ENCODE data around the gene KRT20. TPM values are rescaled to one million over a fixed set of nuclear protein-coding genes. Genes with fewer than 3 reads are reported as not detected.

Gene KRT20
- total and polyA plus RNA-seq, 5 donors from 2014 or later = not detected

- no peak overlapping the region for H3K27ac ChIP-seq (ENCODE audit: insufficient read depth, low read length, poor library complexity, severe bottlenecking)
- no peaks in the 10 kb centered on the region for H3K9me3 ChIP-seq (ENCODE audit: control insufficient read depth in 2 of 2, low read length in 2 of 2)
These were observed 24.3 kb upstream of the KRT20 start for GRCh38 chr17:40909351-40909750.

GRCh38 chr17:40906613-40907012, 21.6 kb upstream of the KRT20 start:
- Mint-ChIP-seq H3K27me3 (peaks cover 48% of the 10 kb centered on the region), H3K4me3 (no peak overlapping the region), H3K4me1 (no peaks in the 10 kb centered on the region), H3K27ac (no peak overlapping the region), H3K36me3 (no peaks in the 10 kb centered on the region), H3K9me3 (no peaks in the 10 kb centered on the region)
- no peak for DNase-seq
- H3K4me3 ChIP-seq (ENCODE audit: low read depth, low read length) = no peak overlapping the region
- H3K27me3 ChIP-seq (ENCODE audit: control insufficient read depth, insufficient read depth, low read length) = peaks cover 17% of the 10 kb centered on the region
- no peaks in the 10 kb centered on the region for H3K36me3 ChIP-seq (ENCODE audit: control insufficient read depth, insufficient read depth, low read length)
- no peaks in the 10 kb centered on the region for H3K9me3 ChIP-seq (ENCODE audit: control insufficient read depth in 2 of 2, low read length in 2 of 2)
- no peak overlapping the region for H3K27ac ChIP-seq (ENCODE audit: insufficient read depth, low read length, poor library complexity, severe bottlenecking)
- no peak for ATAC-seq (ENCODE audit: low read depth in 2 of 2)
- no peaks in the 10 kb centered on the region for H3K4me1 ChIP-seq (ENCODE audit: control insufficient read depth, insufficient read depth, low read length, poor library complexity, severe bottlenecking)

More at GRCh38 chr17:40909351-40909750, 24.3 kb upstream of the KRT20 start:
- no peak overlapping the region for H3K4me3 Mint-ChIP-seq
- H3K36me3 Mint-ChIP-seq = no peaks in the 10 kb centered on the region
- Histone ChIP-seq H3K4me3 (ENCODE audit: low read depth, low read length) (no peak overlapping the region), H3K36me3 (ENCODE audit: control insufficient read depth, insufficient read depth, low read length) (no peaks in the 10 kb centered on the region), H3K4me1 (ENCODE audit: control insufficient read depth, insufficient read depth, low read length, poor library complexity, severe bottlenecking) (no peaks in the 10 kb centered on the region), H3K27me3 (ENCODE audit: control insufficient read depth, insufficient read depth, low read length) (peaks cover 18% of the 10 kb centered on the region)
- no peaks in the 10 kb centered on the region for H3K9me3 Mint-ChIP-seq
- DNase-seq (peak; percentile 48 to 67 (median 63)), ATAC-seq (ENCODE audit: low read depth in 2 of 2) (peak; percentile 69 to 76)
- peaks cover 49% of the 10 kb centered on the region for H3K27me3 Mint-ChIP-seq
- H3K27ac Mint-ChIP-seq = no peak overlapping the region
- no peaks in the 10 kb centered on the region for H3K4me1 Mint-ChIP-seq

- no peak overlapping the region for H3K27ac Mint-ChIP-seq
- H3K9me3 Mint-ChIP-seq = no peaks in the 10 kb centered on the region
- no peak for ATAC-seq (ENCODE audit: low read depth in 2 of 2)
- no peak overlapping the region for H3K4me3 Mint-ChIP-seq
- Histone ChIP-seq H3K27me3 (ENCODE audit: control insufficient read depth, insufficient read depth, low read length) (peaks cover 16% of the 10 kb centered on the region), H3K4me3 (ENCODE audit: low read depth, low read length) (no peak overlapping the region), H3K27ac (ENCODE audit: insufficient read depth, low read length, poor library complexity, severe bottlenecking) (no peak overlapping the region), H3K9me3 (ENCODE audit: control insufficient read depth in 2 of 2, low read length in 2 of 2) (no peaks in the 10 kb centered on the region), H3K4me1 (ENCODE audit: control insufficient read depth, insufficient read depth, low read length, poor library complexity, severe bottlenecking) (no peaks in the 10 kb centered on the region), H3K36me3 (ENCODE audit: control insufficient read depth, insufficient read depth, low read length) (no peaks in the 10 kb centered on the region)
- no peaks in the 10 kb centered on the region for H3K4me1 Mint-ChIP-seq
- H3K27me3 Mint-ChIP-seq = peaks cover 53% of the 10 kb centered on the region
- H3K36me3 Mint-ChIP-seq = no peaks in the 10 kb centered on the region
- DNase-seq = no peak
These were observed 20.3 kb upstream of the KRT20 start for GRCh38 chr17:40905370-40905769.

- ATAC-seq (ENCODE audit: low read depth in 2 of 2) (no peak), DNase-seq (no peak)
- H3K4me3 Mint-ChIP-seq = no peak overlapping the region
- Histone ChIP-seq H3K4me3 (ENCODE audit: low read depth, low read length) (no peak overlapping the region), H3K27me3 (ENCODE audit: control insufficient read depth, insufficient read depth, low read length) (peaks cover 12% of the 10 kb centered on the region), H3K27ac (ENCODE audit: insufficient read depth, low read length, poor library complexity, severe bottlenecking) (no peak overlapping the region), H3K4me1 (ENCODE audit: control insufficient read depth, insufficient read depth, low read length, poor library complexity, severe bottlenecking) (no peaks in the 10 kb centered on the region), H3K9me3 (ENCODE audit: control insufficient read depth in 2 of 2, low read length in 2 of 2) (no peaks in the 10 kb centered on the region), H3K36me3 (ENCODE audit: control insufficient read depth, insufficient read depth, low read length) (no peaks in the 10 kb centered on the region)
- no peaks in the 10 kb centered on the region for H3K36me3 Mint-ChIP-seq
- no peaks in the 10 kb centered on the region for H3K9me3 Mint-ChIP-seq
- no peak overlapping the region for H3K27ac Mint-ChIP-seq
- no peaks in the 10 kb centered on the region for H3K4me1 Mint-ChIP-seq
- H3K27me3 Mint-ChIP-seq = peaks cover 41% of the 10 kb centered on the region
These were observed 18.2 kb upstream of the KRT20 start for GRCh38 chr17:40903129-40903847.

GRCh38 chr17:40902498-40902897, 17.5 kb upstream of the KRT20 start:
- Histone ChIP-seq H3K36me3 (ENCODE audit: control insufficient read depth, insufficient read depth, low read length) (no peaks in the 10 kb centered on the region), H3K4me1 (ENCODE audit: control insufficient read depth, insufficient read depth, low read length, poor library complexity, severe bottlenecking) (no peaks in the 10 kb centered on the region), H3K4me3 (ENCODE audit: low read depth, low read length) (no peak overlapping the region), H3K27me3 (ENCODE audit: control insufficient read depth, insufficient read depth, low read length) (peaks cover 9% of the 10 kb centered on the region), H3K9me3 (ENCODE audit: control insufficient read depth in 2 of 2, low read length in 2 of 2) (no peaks in the 10 kb centered on the region), H3K27ac (ENCODE audit: insufficient read depth, low read length, poor library complexity, severe bottlenecking) (no peak overlapping the region)
- Mint-ChIP-seq H3K9me3 (no peaks in the 10 kb centered on the region), H3K27ac (no peak overlapping the region), H3K4me1 (no peaks in the 10 kb centered on the region), H3K36me3 (no peaks in the 10 kb centered on the region), H3K4me3 (no peak overlapping the region), H3K27me3 (peaks cover 35% of the 10 kb centered on the region)
- DNase-seq (no peak), ATAC-seq (ENCODE audit: low read depth in 2 of 2) (no peak)

GRCh38 chr17:40901981-40902474, 17.0 kb upstream of the KRT20 start:
- peaks cover 9% of the 10 kb centered on the region for H3K27me3 ChIP-seq (ENCODE audit: control insufficient read depth, insufficient read depth, low read length)
- ATAC-seq (ENCODE audit: low read depth in 2 of 2) (no peak), DNase-seq (no peak)
- H3K9me3 ChIP-seq (ENCODE audit: control insufficient read depth in 2 of 2, low read length in 2 of 2) = no peaks in the 10 kb centered on the region
- Mint-ChIP-seq H3K27ac (no peak overlapping the region), H3K9me3 (no peaks in the 10 kb centered on the region), H3K36me3 (no peaks in the 10 kb centered on the region), H3K27me3 (peaks cover 33% of the 10 kb centered on the region), H3K4me1 (no peaks in the 10 kb centered on the region), H3K4me3 (no peak overlapping the region)
- H3K4me3 ChIP-seq (ENCODE audit: low read depth, low read length) = no peak overlapping the region
- no peaks in the 10 kb centered on the region for H3K36me3 ChIP-seq (ENCODE audit: control insufficient read depth, insufficient read depth, low read length)
- H3K4me1 ChIP-seq (ENCODE audit: control insufficient read depth, insufficient read depth, low read length, poor library complexity, severe bottlenecking) = no peaks in the 10 kb centered on the region
- H3K27ac ChIP-seq (ENCODE audit: insufficient read depth, low read length, poor library complexity, severe bottlenecking) = no peak overlapping the region

- Mint-ChIP-seq H3K9me3 (no peaks in the 10 kb centered on the region), H3K4me3 (no peak overlapping the region), H3K4me1 (no peaks in the 10 kb centered on the region), H3K27me3 (peaks cover 33% of the 10 kb centered on the region), H3K27ac (no peak overlapping the region), H3K36me3 (no peaks in the 10 kb centered on the region)
- H3K9me3 ChIP-seq (ENCODE audit: control insufficient read depth in 2 of 2, low read length in 2 of 2) = no peaks in the 10 kb centered on the region
- H3K4me1 ChIP-seq (ENCODE audit: control insufficient read depth, insufficient read depth, low read length, poor library complexity, severe bottlenecking) = no peaks in the 10 kb centered on the region
- no peak overlapping the region for H3K27ac ChIP-seq (ENCODE audit: insufficient read depth, low read length, poor library complexity, severe bottlenecking)
- ATAC-seq (ENCODE audit: low read depth in 2 of 2) (no peak), DNase-seq (no peak)
- H3K36me3 ChIP-seq (ENCODE audit: control insufficient read depth, insufficient read depth, low read length) = no peaks in the 10 kb centered on the region
- no peak overlapping the region for H3K4me3 ChIP-seq (ENCODE audit: low read depth, low read length)
- H3K27me3 ChIP-seq (ENCODE audit: control insufficient read depth, insufficient read depth, low read length) = peaks cover 11% of the 10 kb centered on the region
These were observed 15.8 kb upstream of the KRT20 start for GRCh38 chr17:40900809-40901356.
